ENCODE results near the gene SATL1. TPM values are rescaled to one million over a fixed set of nuclear protein-coding genes. Genes with fewer than 3 reads are reported as not detected.
A peak's percentile ranks its signal among the peaks of the same experiment; 100 is the strongest.
"Not testable (repeated sequence)": the region's sequence is repeated elsewhere in the genome, so short reads cannot be mapped to it uniquely, and the experiment has no call there.

Gene SATL1
- total and polyA plus RNA-seq, 9 donors = 0.02 to 0.10 TPM; not detected in 7

DNA sequence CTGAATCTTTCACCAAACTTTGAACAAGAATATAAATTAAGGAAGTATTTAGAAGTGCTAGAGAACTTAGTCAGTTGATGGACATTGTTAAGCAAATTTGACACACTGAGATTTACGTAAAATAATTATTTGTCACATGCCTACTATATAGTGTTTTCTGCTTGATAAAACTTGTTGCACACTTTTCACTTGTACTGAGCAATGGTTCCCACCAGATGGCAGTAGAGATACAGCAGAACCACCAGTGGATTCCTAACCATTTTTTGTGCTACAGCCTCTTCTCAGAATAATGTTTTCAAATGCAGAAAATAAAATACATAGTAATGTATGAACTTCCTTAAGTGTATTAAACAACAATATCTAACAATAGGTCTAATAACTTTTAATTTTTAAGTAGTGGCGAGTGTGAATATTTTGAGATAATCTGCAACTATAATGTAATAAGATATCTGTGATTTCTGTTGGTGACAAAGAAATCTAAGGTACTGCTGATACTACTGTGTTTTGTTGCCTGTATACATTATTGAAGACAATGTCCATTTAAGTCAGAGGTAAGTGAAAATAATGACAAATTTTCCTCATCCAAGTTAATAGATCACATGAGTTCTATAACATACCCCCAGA, 158.7 kb downstream of the SATL1 start:
- Histone ChIP-seq H3K9me3 (no peaks in the 10 kb centered on the region), H3K27me3 (no peaks in the 10 kb centered on the region), H3K36me3 (no peaks in the 10 kb centered on the region), H3K27ac (no peak overlapping the region), H3K4me1 (ENCODE audit: insufficient read depth) (no peaks in the 10 kb centered on the region), H3K4me3 (no peak overlapping the region)
- TF ChIP-seq POLR2A (IDR thresholded peaks at IDR 0.05) (no peak), EP300 (IDR thresholded peaks at IDR 0.05) (no peak), CTCF (IDR thresholded peaks at IDR 0.05) (peak in 2 of 3 donors; percentile 19 to 27)
- DNase-seq = no peak
- 36 to 53% (median 43%) methylated on average over 2 of the region's 2 CpGs for WGBS, 3 donors
- intact Hi-C loops (cut with DNase I) = loop anchor here in 1 of 4 donors (10.0 kb wide), 1 partner anchor 1710 kb away; no protein-coding TSS in a partner anchor

DNA sequence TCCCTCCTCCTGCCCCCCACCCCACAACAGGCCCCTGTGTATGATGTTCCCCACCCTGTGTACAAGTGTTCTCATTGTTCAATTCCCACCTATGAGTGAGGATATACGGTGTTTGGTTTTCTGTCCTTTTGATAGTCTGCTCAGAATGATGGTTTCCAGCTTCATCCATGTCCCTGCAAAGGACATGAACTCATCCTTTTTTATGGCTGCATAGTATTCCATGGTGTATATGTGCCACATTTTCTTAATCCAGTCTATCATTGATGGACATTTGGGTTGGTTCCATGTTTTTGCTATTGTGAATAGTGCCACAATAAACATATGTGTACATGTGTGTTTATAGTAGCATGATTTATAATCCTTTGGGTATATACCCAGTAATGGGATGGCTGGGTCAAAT, 166.3 kb downstream of the SATL1 start:
- DNase-seq; H3K4me1 ChIP-seq (ENCODE audit: insufficient read depth); intact Hi-C loops (cut with DNase I); H3K36me3 ChIP-seq; H3K27ac ChIP-seq; H3K4me3 ChIP-seq; H3K9me3 ChIP-seq; H3K27me3 ChIP-seq: not testable (repeated sequence)
- WGBS, 3 donors = 81 to 92% (median 91%) methylated on average over 1 of the region's 1 CpG

DNA sequence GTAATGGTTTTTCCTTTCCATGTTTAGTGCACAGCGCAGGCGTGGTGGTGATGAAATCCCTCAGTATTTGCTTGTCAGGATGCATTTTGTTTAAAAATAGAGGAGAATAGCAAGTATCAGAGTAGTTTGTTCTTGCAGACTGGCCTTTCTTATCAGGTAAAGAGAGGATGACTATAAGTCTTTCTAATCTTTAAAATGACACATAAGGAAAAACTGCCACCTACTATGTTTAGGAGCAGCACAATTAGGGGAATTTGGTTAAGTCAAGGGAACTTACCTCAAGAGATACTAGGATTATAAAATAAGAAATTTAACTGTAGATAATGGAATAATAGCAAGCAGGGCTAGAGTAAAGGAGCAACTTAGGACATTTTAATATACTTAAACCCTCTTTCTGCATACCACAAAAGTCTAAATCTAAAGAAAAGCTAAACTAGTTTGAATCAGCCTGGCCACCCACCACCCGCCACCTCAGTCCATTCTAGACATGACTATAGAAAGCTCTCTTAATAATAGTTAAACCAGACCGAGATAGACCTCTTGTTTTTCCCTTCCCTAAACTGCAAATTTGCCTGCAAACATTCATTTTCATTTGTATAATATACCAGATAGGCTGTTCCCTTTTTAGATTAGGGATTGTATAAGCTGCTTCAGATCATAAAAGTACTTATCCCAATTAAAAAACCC, 177.9 kb downstream of the SATL1 start:
- no peak for DNase-seq
- Histone ChIP-seq H3K36me3 (no peaks in the 10 kb centered on the region), H3K4me3 (no peak overlapping the region), H3K9me3 (no peaks in the 10 kb centered on the region), H3K27me3 (no peaks in the 10 kb centered on the region), H3K4me1 (ENCODE audit: insufficient read depth) (no peaks in the 10 kb centered on the region), H3K27ac (no peak overlapping the region)
- 48 to 61% (median 50%) methylated on average over 4 of the region's 4 CpGs for WGBS, 3 donors
- no peak for TF ChIP-seq EP300 (IDR thresholded peaks at IDR 0.05)
- no peak for TF ChIP-seq POLR2A (IDR thresholded peaks at IDR 0.05)
- no peak for TF ChIP-seq CTCF (IDR thresholded peaks at IDR 0.05)
- intact Hi-C loops (cut with DNase I) = no loop called here

DNA sequence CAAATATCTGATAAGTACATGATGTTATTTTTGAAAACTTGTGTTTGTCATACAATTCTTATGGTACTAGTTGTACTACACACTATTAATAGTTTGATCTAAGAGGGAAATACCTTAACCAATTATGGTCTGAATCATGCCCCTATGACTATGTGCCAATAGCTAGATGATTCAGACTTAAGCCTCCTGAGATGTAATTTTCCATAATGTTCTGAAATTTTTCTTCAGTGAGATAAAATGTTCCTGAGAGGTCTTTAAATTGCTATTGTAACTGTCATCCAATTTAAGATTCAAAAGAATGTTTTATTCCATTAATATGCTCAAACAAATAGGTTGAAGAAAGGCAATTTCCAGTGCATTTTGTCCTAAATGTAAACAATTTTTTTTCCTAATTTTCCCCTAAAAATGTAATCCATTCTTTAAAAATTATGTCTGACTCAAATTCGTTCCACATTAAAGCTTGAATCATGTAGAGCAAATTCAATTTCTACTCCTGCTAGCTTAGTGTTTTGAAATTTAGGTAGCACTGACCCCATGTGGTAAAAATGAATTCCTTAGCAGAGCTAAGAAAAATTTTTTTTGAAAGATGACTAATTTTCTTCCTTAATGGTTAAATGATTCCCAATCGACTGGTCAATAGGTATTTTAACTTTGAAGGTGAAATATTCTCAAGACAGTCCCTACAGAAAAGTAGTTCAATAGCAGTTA, 190.8 kb downstream of the SATL1 start:
- Histone ChIP-seq H3K9me3 (no peaks in the 10 kb centered on the region), H3K4me1 (ENCODE audit: insufficient read depth) (no peaks in the 10 kb centered on the region), H3K27me3 (no peaks in the 10 kb centered on the region), H3K36me3 (no peaks in the 10 kb centered on the region), H3K4me3 (no peak overlapping the region), H3K27ac (no peak overlapping the region)
- no peak for TF ChIP-seq POLR2A (IDR thresholded peaks at IDR 0.05)
- no peak for TF ChIP-seq CTCF (IDR thresholded peaks at IDR 0.05)
- TF ChIP-seq EP300 (IDR thresholded peaks at IDR 0.05) = no peak
- 15 to 26% (median 24%) methylated on average over 2 of the region's 2 CpGs for WGBS, 3 donors
- intact Hi-C loops (cut with DNase I) = no loop called here
- DNase-seq = no peak

All from ovary (tissue), 9 donors.